ENCODE measurements around the gene CXCR3. TPM values are rescaled to one million over a fixed set of nuclear protein-coding genes. Genes with fewer than 3 reads are reported as not detected.

Gene CXCR3
- polyA plus RNA-seq, 4 donors: 0.10 to 0.33 (median 0.25) TPM

Other genes starting within 250 kb of the CXCR3 start
- 100 to 1,000 TPM; 182 to 280 (median 204) TPM for gene OGT, start 85.4 kb downstream of the CXCR3 start, polyA plus RNA-seq (ENCODE audit: insufficient read length in 4 of 4)
- gene GCNA, start 40.1 kb downstream of the CXCR3 start, polyA plus RNA-seq (ENCODE audit: insufficient read length in 4 of 4): 1 to 10 TPM; 1.7 to 4.6 (median 2.0) TPM
- not detected for gene CXorf49, start 99.8 kb upstream of the CXCR3 start, polyA plus RNA-seq (ENCODE audit: insufficient read length in 4 of 4)
- gene CXorf49B, start 144.8 kb upstream of the CXCR3 start, polyA plus RNA-seq (ENCODE audit: insufficient read length in 4 of 4): not detected